CD4-positive, CD25-positive, alpha-beta regulatory T cell (primary cell): ENCODE results near the gene PTGES2. TPM values are rescaled to one million over a fixed set of nuclear protein-coding genes. Genes with fewer than 3 reads are reported as not detected.
A peak's percentile ranks its signal among the peaks of the same experiment; 100 is the strongest.

Experiments used
- ATAC-seq, 2 donors: fragments of 150-1000 bp; cut with Tn5 transposase; one replicate each; pipeline ENCODE4 v1.10.0; 2021; ENCODE audit warnings: low read depth in 2 of 2, moderate number of reproducible peaks in 2 of 2, moderate library complexity in 1 of 2
- DNase-seq, 3 donors: peaks; one replicate each; pipeline versions ENCODE4 v3.0.0 to v3.0.0-alpha.2; 2012 to 2022; ENCODE audit warnings: mixed read lengths in 1 of 3
- H3K27ac ChIP-seq: one replicate; pipeline ENCODE4 v1.7.0; 2013; ENCODE audit warnings: mild to moderate bottlenecking, low read length; ENCODE audit not compliant: insufficient read depth, poor library complexity, severe bottlenecking
- H3K27me3 ChIP-seq: one replicate; pipeline ENCODE4 v1.7.0; 2013; ENCODE audit warnings: low read length; ENCODE audit not compliant: control insufficient read depth, insufficient read depth
- H3K36me3 ChIP-seq: one replicate; pipeline ENCODE4 v1.7.0; 2013; ENCODE audit warnings: mild to moderate bottlenecking, low read length, moderate library complexity; ENCODE audit not compliant: control insufficient read depth, insufficient read depth
- H3K4me1 ChIP-seq: 2 replicates; pipeline ENCODE4 v1.7.0; 2013; ENCODE audit warnings: mild to moderate bottlenecking, low read length; ENCODE audit not compliant: insufficient read depth, control insufficient read depth, poor library complexity, severe bottlenecking
- H3K4me3 ChIP-seq: one replicate; pipeline ENCODE4 v1.7.0; 2013; ENCODE audit warnings: low read depth, mild to moderate bottlenecking, low read length, moderate library complexity
- H3K9me3 ChIP-seq, 2 experiments: 1 replicate in 1 of 2; 2 replicates in 1 of 2; pipeline ENCODE4 v1.7.0; 2013; ENCODE audit warnings: low read length in 2 of 2, mild to moderate bottlenecking in 1 of 2, moderate library complexity in 1 of 2; ENCODE audit not compliant: control insufficient read depth in 2 of 2
- H3K27ac Mint-ChIP-seq, 3 donors: one replicate each; pipeline ENCODE4 v1.8.0; 2020 to 2022; ENCODE audit warnings: mild to moderate bottlenecking in 3 of 3, mixed read lengths in 3 of 3, moderate library complexity in 2 of 3
- H3K27me3 Mint-ChIP-seq: one replicate; pipeline ENCODE4 v1.8.0; 2022; ENCODE audit warnings: mild to moderate bottlenecking, mixed read lengths
- H3K36me3 Mint-ChIP-seq: one replicate; pipeline ENCODE4 v1.8.0; 2020; ENCODE audit warnings: mixed read lengths
- H3K4me1 Mint-ChIP-seq, 4 donors: one replicate each; pipeline ENCODE4 v1.8.0; 2020 to 2022; ENCODE audit warnings: mixed read lengths in 4 of 4, mild to moderate bottlenecking in 1 of 4
- H3K4me3 Mint-ChIP-seq, 4 donors: one replicate each; pipeline ENCODE4 v1.8.0; 2020 to 2022; ENCODE audit warnings: mild to moderate bottlenecking in 4 of 4, mixed read lengths in 4 of 4, moderate library complexity in 3 of 4
- H3K9me3 Mint-ChIP-seq, 7 donors: one replicate each; pipeline ENCODE4 v1.8.0; 2020 to 2022; ENCODE audit warnings: mixed read lengths in 7 of 7, mild to moderate bottlenecking in 3 of 7, moderate library complexity in 2 of 7
- polyA plus RNA-seq, 4 donors: library from polyadenylated mRNA; unstranded; fragments of 300-500 nt; fragmentation: Illumina TruSeq; gene quantifications; one replicate each; pipeline ENCODE4 v1.2.3, GENCODE V29; 2021
- total RNA-seq: library from RNA; stranded (reverse); gene quantifications from one replicate; pipeline ENCODE4 v1.2.3, GENCODE V29; 2022

Gene PTGES2
- total and polyA plus RNA-seq, 5 donors from 2014 or later: 33.8 to 48.6 (median 38.0) TPM

- H3K4me3 Mint-ChIP-seq: peak overlapping the region in 2 of 4 donors; percentile 49 to 76
- ATAC-seq: no peak
These were observed 27.5 kb downstream of the PTGES2 start for GRCh38 chr9:128099932-128100491.

GRCh38 chr9:128099231-128099931 is 28.1 kb downstream of the PTGES2 start:
- Histone ChIP-seq H3K36me3 (peaks cover 34% of the 10 kb centered on the region), H3K4me1 (peaks cover 34% of the 10 kb centered on the region), H3K27ac (peak overlapping the region; percentile 52), H3K4me3 (no peak overlapping the region), H3K9me3 (no peaks in the 10 kb centered on the region), H3K27me3 (no peaks in the 10 kb centered on the region)
- Mint-ChIP-seq H3K4me1 (peaks cover 6 to 77% (median 41%) of the 10 kb centered on the region in 4 donors), H3K36me3 (peaks cover 29% of the 10 kb centered on the region), H3K27me3 (no peaks in the 10 kb centered on the region), H3K27ac (peak overlapping the region; percentile 41 to 66 (median 47)), H3K4me3 (peak overlapping the region; percentile 26 to 76 (median 46)), H3K9me3 (no peaks in the 10 kb centered on the region)
- DNase-seq: peak in 1 of 3 donors; percentile 25
- no peak for ATAC-seq

More at GRCh38 chr9:128099932-128100491, 27.5 kb downstream of the PTGES2 start:
- Histone ChIP-seq H3K27ac (no peak overlapping the region), H3K9me3 (no peaks in the 10 kb centered on the region), H3K36me3 (peaks cover 36% of the 10 kb centered on the region), H3K4me1 (peaks cover 29% of the 10 kb centered on the region), H3K4me3 (no peak overlapping the region), H3K27me3 (no peaks in the 10 kb centered on the region)
- H3K27me3 Mint-ChIP-seq: no peaks in the 10 kb centered on the region
- peaks cover 5 to 72% (median 37%) of the 10 kb centered on the region in 4 donors for H3K4me1 Mint-ChIP-seq
- peak in 1 of 3 donors; percentile 34 for DNase-seq
- no peaks in the 10 kb centered on the region for H3K9me3 Mint-ChIP-seq
- H3K36me3 Mint-ChIP-seq: peaks cover 27% of the 10 kb centered on the region
- peak overlapping the region; percentile 31 to 60 (median 47) for H3K27ac Mint-ChIP-seq

GRCh38 chr9:128098297-128099230 is 29.0 kb downstream of the PTGES2 start:
- H3K27ac Mint-ChIP-seq: peak overlapping the region; percentile 67 to 84 (median 68)

GRCh38 chr9:128097543-128098296 is 29.8 kb downstream of the PTGES2 start:
- H3K27me3 ChIP-seq: no peaks in the 10 kb centered on the region
- H3K4me3 Mint-ChIP-seq: peak overlapping the region in 3 of 4 donors; percentile 61 to 70 (median 68)
- no peak for DNase-seq
- ATAC-seq: no peak
- H3K27ac Mint-ChIP-seq: peak overlapping the region; percentile 51 to 84 (median 68)
- no peaks in the 10 kb centered on the region for H3K9me3 ChIP-seq
- peaks cover 20% of the 10 kb centered on the region for H3K36me3 Mint-ChIP-seq
- peaks cover 18 to 81% (median 45%) of the 10 kb centered on the region in 4 donors for H3K4me1 Mint-ChIP-seq
- H3K27me3 Mint-ChIP-seq: no peaks in the 10 kb centered on the region
- no peak overlapping the region for H3K4me3 ChIP-seq
- peaks cover 19% of the 10 kb centered on the region for H3K36me3 ChIP-seq
- H3K27ac ChIP-seq: peak overlapping the region; percentile 38
- no peaks in the 10 kb centered on the region for H3K9me3 Mint-ChIP-seq
- H3K4me1 ChIP-seq: peaks cover 51% of the 10 kb centered on the region

More at GRCh38 chr9:128098297-128099230, 29.0 kb downstream of the PTGES2 start:
- H3K4me1 Mint-ChIP-seq: peaks cover 10 to 81% (median 43%) of the 10 kb centered on the region in 4 donors
- H3K9me3 Mint-ChIP-seq: no peaks in the 10 kb centered on the region
- peaks cover 27% of the 10 kb centered on the region for H3K36me3 Mint-ChIP-seq
- peak overlapping the region; percentile 52 for H3K27ac ChIP-seq
- no peaks in the 10 kb centered on the region for H3K27me3 ChIP-seq
- peaks cover 26% of the 10 kb centered on the region for H3K36me3 ChIP-seq
- H3K27me3 Mint-ChIP-seq: no peaks in the 10 kb centered on the region
- DNase-seq (peak; percentile 47 to 77 (median 57)), ATAC-seq (peak; percentile 29 to 32)
- H3K4me3 Mint-ChIP-seq: peak overlapping the region; percentile 61 to 76 (median 69)
- H3K4me1 ChIP-seq: peaks cover 42% of the 10 kb centered on the region
- H3K4me3 ChIP-seq: no peak overlapping the region
- H3K9me3 ChIP-seq: no peaks in the 10 kb centered on the region

GRCh38 chr9:128096616-128097536 is 30.7 kb downstream of the PTGES2 start:
- Histone ChIP-seq H3K27me3 (no peaks in the 10 kb centered on the region), H3K4me3 (no peak overlapping the region), H3K9me3 (no peaks in the 10 kb centered on the region), H3K4me1 (peaks cover 56% of the 10 kb centered on the region), H3K36me3 (peaks cover 10% of the 10 kb centered on the region), H3K27ac (no peak overlapping the region)
- no peaks in the 10 kb centered on the region for H3K27me3 Mint-ChIP-seq
- H3K9me3 Mint-ChIP-seq: no peaks in the 10 kb centered on the region
- H3K4me1 Mint-ChIP-seq: peaks cover 19 to 84% (median 47%) of the 10 kb centered on the region in 4 donors
- H3K36me3 Mint-ChIP-seq: peaks cover 12% of the 10 kb centered on the region
- no peak for ATAC-seq
- peak overlapping the region in 3 of 4 donors; percentile 5 to 47 (median 20) for H3K4me3 Mint-ChIP-seq
- no peak for DNase-seq
- H3K27ac Mint-ChIP-seq: peak overlapping the region; percentile 75 to 86 (median 79)

- no peak overlapping the region for H3K4me3 ChIP-seq
- Mint-ChIP-seq H3K9me3 (no peaks in the 10 kb centered on the region), H3K4me1 (peaks cover 19 to 88% (median 49%) of the 10 kb centered on the region in 4 donors), H3K27ac (peak overlapping the region in 2 of 3 donors; percentile 90 to 94), H3K4me3 (peak overlapping the region in 1 of 4 donors; percentile 46), H3K36me3 (peaks cover 5% of the 10 kb centered on the region), H3K27me3 (no peaks in the 10 kb centered on the region)
- H3K36me3 ChIP-seq: peaks cover 3% of the 10 kb centered on the region
- peak overlapping the region; percentile 71 for H3K27ac ChIP-seq
- H3K9me3 ChIP-seq: no peaks in the 10 kb centered on the region
- H3K27me3 ChIP-seq: no peaks in the 10 kb centered on the region
- H3K4me1 ChIP-seq: peaks cover 68% of the 10 kb centered on the region
- DNase-seq: no peak
- ATAC-seq: no peak
These were observed 32.5 kb downstream of the PTGES2 start for GRCh38 chr9:128094950-128095544.
